CD4-positive, alpha-beta T cell treated with Interleukin-12 subunit alpha and Interleukin-12 subunit beta, for 1 hour (primary cell): Measurements from ENCODE around the gene CFAP20.

Experiments
- DNase-seq: peaks from one replicate; pipeline ENCODE4 v3.0.0-alpha.2; 2020

Gene CFAP20

GRCh38 chr16:58129097-58129936 lies at the start of gene CFAP20:
Gene CFAP20, minus strand, starts transcription at chr16:58129381. Its CDS starts 266 bp downstream, at chr16:58129115.
- peak; percentile 98 for DNase-seq

- DNase-seq = peak; percentile 9
These were observed 48.2 kb upstream of the CFAP20 start for GRCh38 chr16:58177353-58177710.

GRCh38 chr16:58176608-58177352 lies 47.6 kb upstream of the CFAP20 start:
- DNase-seq = peak; percentile 5

- no peak for DNase-seq
These were observed 41.0 kb upstream of the CFAP20 start for GRCh38 chr16:58170223-58170622.

GRCh38 chr16:58160855-58161254 lies 31.7 kb upstream of the CFAP20 start:
- no peak for DNase-seq

GRCh38 chr16:58158725-58159124 lies 29.5 kb upstream of the CFAP20 start:
- no peak for DNase-seq

GRCh38 chr16:58157951-58158540 lies 28.9 kb upstream of the CFAP20 start:
- no peak for DNase-seq

- no peak for DNase-seq
These were observed 28.1 kb upstream of the CFAP20 start for GRCh38 chr16:58157239-58157638.

GRCh38 chr16:58155839-58156238 lies 26.7 kb upstream of the CFAP20 start:
- no peak for DNase-seq

- no peak for DNase-seq
These were observed 25.2 kb upstream of the CFAP20 start for GRCh38 chr16:58154345-58154744.

- no peak for DNase-seq
These were observed 23.2 kb upstream of the CFAP20 start for GRCh38 chr16:58152246-58152868.

GRCh38 chr16:58148526-58148925 lies 19.3 kb upstream of the CFAP20 start:
- no peak for DNase-seq

- DNase-seq = no peak
These were observed 18.9 kb upstream of the CFAP20 start for GRCh38 chr16:58148099-58148498.

GRCh38 chr16:58138852-58139251 lies 9.7 kb upstream of the CFAP20 start:
- DNase-seq = no peak

GRCh38 chr16:58137581-58137980 lies 8.4 kb upstream of the CFAP20 start:
- DNase-seq = no peak

- no peak for DNase-seq
These were observed 477 bp downstream of the CFAP20 start for GRCh38 chr16:58128711-58129096.

GRCh38 chr16:58128181-58128631 lies 975 bp downstream of the CFAP20 start:
- DNase-seq = peak; percentile 20

- DNase-seq = no peak
These were observed 1.5 kb downstream of the CFAP20 start for GRCh38 chr16:58127634-58128033.

- peak; percentile 80 for DNase-seq
These were observed 2.1 kb downstream of the CFAP20 start for GRCh38 chr16:58127033-58127556.

- no peak for DNase-seq
These were observed 2.7 kb downstream of the CFAP20 start for GRCh38 chr16:58126451-58126961.

- peak; percentile 13 for DNase-seq
These were observed 3.3 kb downstream of the CFAP20 start for GRCh38 chr16:58125781-58126335.

GRCh38 chr16:58125041-58125440 lies 4.1 kb downstream of the CFAP20 start:
- no peak for DNase-seq

GRCh38 chr16:58124601-58124915 lies 4.6 kb downstream of the CFAP20 start:
- no peak for DNase-seq
